Metanephros (tissue), 1 donor: ENCODE results near the gene A1CF. TPM values are rescaled to one million over a fixed set of nuclear protein-coding genes. Genes with fewer than 3 reads are reported as not detected.

Source experiments
- total RNA-seq: library from RNA; depleted of rRNA; stranded (reverse); fragments of >200 nt; gene quantifications from one replicate; pipeline ENCODE4 v1.2.3, GENCODE V29; 2014

A1CF gene, protein sequence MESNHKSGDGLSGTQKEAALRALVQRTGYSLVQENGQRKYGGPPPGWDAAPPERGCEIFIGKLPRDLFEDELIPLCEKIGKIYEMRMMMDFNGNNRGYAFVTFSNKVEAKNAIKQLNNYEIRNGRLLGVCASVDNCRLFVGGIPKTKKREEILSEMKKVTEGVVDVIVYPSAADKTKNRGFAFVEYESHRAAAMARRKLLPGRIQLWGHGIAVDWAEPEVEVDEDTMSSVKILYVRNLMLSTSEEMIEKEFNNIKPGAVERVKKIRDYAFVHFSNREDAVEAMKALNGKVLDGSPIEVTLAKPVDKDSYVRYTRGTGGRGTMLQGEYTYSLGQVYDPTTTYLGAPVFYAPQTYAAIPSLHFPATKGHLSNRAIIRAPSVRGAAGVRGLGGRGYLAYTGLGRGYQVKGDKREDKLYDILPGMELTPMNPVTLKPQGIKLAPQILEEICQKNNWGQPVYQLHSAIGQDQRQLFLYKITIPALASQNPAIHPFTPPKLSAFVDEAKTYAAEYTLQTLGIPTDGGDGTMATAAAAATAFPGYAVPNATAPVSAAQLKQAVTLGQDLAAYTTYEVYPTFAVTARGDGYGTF
- total RNA-seq, result 3.9 TPM

DNA sequence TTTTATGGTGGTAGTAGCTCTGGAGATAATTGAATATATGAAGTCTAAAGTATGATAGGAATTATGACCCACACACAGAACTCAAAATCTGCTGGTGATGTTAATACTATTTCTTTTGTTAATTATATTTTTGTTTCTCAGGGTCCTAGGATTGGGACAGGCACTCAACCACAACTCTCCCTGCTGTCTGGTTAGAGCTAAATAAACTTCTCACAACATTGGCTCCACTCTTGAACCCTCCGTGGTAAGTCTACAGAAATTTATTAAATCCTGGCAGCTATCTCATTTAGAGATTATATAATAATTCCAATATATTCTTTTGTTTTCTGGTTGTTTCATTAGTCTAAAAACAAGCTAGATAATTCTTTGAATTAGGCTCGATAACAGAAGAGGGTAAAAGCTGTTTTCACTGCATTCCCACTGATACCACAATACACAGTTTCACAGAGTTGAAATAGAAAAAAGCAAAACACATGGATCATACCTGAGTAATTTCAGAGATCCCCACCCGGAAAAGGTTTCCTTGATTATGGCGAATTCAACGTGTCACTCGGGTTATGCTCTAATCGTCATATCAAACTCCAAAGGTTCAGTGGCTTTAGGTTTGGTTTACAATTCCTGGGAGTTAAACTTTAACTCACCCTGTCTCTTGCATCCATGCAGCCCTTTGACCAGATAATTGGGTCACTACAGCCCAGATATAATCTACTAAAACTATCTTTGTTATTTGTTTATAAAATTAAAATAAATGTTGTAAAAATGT is at the start of gene A1CF:
TSS of gene A1CF (minus strand) at position 531 of the 763 bp plus-strand sequence. CDS start 25,687 bp downstream, outside the sequence.

Other genes with a start within 250 kb of the A1CF start
- 5.8 TPM for gene ASAH2B, start 145.7 kb downstream of the A1CF start, total RNA-seq
- gene PRKG1, start 188.9 kb upstream of the A1CF start, total RNA-seq, result 38.4 TPM